LNCAP (cell line): ENCODE data around the gene OR52M1.

Source experiments
- TF ChIP-seq, protein P1 (sequence below): fragments of 450-650 bp; IDR thresholded peaks from 2 replicates; pipeline ENCODE4 v1.5.1; 2017; ENCODE audit warnings: mild to moderate bottlenecking

Gene OR52M1

DNA sequence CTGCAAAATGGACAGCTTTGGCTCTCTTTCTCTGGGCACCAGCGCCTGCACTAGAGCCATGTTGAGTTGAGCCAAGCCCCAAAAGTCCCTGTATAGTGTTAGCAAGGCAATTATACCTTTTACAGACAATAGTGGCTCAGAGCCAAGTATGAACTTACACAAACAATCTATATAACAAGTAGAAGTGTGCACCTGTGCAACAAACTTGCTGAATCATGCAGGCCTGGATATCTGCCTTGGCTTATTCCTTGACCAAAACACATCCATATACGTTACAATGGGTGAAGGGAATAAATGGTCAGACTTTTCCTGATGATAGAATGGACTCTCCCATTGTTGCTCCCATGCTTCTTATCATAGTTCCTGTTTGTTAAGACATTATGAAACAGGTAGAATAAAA lies 32.8 kb downstream of the OR52M1 start:
- TF ChIP-seq, protein P1, sequence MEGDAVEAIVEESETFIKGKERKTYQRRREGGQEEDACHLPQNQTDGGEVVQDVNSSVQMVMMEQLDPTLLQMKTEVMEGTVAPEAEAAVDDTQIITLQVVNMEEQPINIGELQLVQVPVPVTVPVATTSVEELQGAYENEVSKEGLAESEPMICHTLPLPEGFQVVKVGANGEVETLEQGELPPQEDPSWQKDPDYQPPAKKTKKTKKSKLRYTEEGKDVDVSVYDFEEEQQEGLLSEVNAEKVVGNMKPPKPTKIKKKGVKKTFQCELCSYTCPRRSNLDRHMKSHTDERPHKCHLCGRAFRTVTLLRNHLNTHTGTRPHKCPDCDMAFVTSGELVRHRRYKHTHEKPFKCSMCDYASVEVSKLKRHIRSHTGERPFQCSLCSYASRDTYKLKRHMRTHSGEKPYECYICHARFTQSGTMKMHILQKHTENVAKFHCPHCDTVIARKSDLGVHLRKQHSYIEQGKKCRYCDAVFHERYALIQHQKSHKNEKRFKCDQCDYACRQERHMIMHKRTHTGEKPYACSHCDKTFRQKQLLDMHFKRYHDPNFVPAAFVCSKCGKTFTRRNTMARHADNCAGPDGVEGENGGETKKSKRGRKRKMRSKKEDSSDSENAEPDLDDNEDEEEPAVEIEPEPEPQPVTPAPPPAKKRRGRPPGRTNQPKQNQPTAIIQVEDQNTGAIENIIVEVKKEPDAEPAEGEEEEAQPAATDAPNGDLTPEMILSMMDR = no peak

DNA sequence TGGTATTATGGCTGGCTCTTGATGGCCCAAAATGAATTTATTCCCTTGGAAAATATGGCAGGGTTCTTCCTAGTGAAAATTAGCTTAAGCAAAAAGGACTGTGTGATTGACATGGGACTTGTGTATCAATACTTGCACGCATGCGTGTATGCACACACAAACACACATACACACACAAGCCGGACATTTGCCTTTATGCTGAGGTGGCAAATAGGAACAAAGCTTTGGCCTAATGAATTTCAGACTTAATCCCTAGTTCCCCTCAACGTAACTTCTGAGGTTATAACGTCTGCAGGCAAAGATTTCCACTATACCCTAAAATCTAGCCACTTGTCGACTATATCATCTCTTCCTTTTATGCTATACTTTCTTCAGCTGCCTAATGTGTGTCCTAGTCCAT lies 33.6 kb downstream of the OR52M1 start:
- TF ChIP-seq, protein P1 = no peak

DNA sequence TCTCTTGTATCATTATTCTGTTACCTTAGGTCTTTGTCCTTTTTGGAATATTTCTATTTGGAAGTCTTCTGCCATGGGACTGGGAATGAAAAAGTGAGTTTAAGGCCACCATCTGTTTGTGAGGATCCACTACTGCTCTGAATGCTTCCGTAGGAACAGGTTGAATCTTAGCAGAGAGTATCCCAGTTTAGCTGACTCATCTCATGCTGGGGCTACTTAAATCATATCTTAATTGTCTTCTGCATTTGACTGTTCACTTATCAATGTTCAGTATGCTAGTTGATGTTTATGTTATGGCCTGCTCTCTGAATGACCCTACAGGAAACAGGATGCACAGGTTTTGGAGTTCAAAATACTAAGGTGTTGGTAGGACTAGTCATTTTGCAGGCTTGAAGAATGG lies 35.1 kb downstream of the OR52M1 start:
- TF ChIP-seq, protein P1 = no peak

DNA sequence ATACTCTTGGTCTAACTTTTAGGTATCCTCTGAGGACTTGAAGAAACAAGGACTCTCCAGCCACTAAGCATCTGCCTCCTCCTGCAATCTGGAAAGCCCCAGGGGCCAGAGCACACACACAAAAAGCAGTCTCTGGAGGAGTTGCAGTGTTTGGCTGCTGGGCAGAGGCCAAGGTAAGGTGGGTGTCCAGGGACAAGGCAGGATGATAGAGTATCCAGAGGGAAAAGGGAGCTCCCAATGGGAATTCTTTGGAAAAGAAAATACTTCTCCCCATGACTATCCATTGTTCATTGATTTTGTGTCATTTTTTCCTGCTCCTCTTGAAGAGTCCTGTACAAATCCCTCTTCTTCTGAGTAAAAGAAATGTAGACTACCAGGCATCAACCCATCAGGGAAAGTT lies 36.5 kb downstream of the OR52M1 start, which contains the start of gene OR52I2:
OR52I2 (plus strand) TSS at position 301 of the 400 bp plus-strand sequence.
- TF ChIP-seq, protein P1 = no peak

DNA sequence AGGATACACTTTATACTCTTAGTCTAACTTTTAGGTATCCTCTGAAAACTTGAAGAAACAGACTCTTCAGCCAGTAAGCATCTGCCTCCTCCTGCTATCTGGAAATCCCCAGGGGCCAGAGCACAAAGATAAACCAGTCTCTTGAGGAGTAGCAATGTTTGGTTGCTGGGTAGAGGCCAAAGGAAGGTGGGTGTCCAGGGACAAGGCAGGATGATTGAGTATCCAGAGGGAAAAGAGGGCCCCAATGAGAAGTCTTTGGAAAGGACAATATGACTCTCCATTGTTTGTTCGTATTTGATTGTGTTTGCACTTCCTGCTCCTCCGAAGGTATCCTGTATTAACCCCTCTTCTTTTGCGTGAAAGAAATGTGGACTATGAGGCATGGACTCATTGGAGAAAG lies 44.0 kb downstream of the OR52M1 start:
- TF ChIP-seq, protein P1 = no peak

DNA sequence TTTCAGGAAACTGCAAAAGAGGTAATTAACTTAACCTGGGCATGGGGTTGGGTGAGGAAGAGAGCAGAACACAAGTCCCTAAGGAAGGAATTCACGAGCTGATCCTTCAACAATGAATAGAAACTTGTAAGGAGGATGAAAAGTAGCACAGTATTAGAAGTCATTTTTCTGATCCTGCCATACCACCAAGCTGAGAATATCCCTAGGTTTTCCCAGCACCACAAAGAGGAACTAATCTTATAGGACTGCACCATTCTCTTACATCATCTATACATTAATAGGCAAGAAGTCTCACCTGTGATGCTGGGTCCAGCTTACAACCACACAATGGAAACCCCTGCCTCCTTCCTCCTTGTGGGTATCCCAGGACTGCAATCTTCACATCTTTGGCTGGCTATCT lies 48.7 kb downstream of the OR52M1 start, which contains the start of gene OR52I1:
OR52I1 (plus strand) TSS at position 301 of the 400 bp plus-strand sequence; CDS start at position 301, 0 bp downstream.
- TF ChIP-seq, protein P1 = no peak
